ENCODE data around the gene B3GNT2. TPM values are rescaled to one million over a fixed set of nuclear protein-coding genes. Genes with fewer than 3 reads are reported as not detected.
"Not testable (repeated sequence)": the region's sequence is repeated elsewhere in the genome, so short reads cannot be mapped to it uniquely, and the experiment has no call there.

Gene B3GNT2
- polyA plus RNA-seq, 1 experiment, result 9.4 TPM

GRCh38 chr2:62267696-62268095 is 71.8 kb downstream of the B3GNT2 start:
- ChIA-PET CTCF (no interaction called here), POLR2A (no interaction called here)
- no peak overlapping the region for H3K4me3 ChIP-seq (ENCODE audit: low read depth, low read length)
- DNase-seq (ENCODE audit: low read depth), result no peak
- no peaks in the 10 kb centered on the region for H3K36me3 ChIP-seq (ENCODE audit: control insufficient read depth, insufficient read depth, low read length)
- TF ChIP-seq CTCF (IDR thresholded peaks at IDR 0.05; ENCODE audit: insufficient read depth, low read depth, low read length), result no peak
- H3K27me3 ChIP-seq (ENCODE audit: control insufficient read depth, insufficient read depth, low read length), result no peaks in the 10 kb centered on the region

- POLR2A ChIA-PET; H3K36me3 ChIP-seq (ENCODE audit: control insufficient read depth, insufficient read depth, low read length); CTCF ChIA-PET; DNase-seq (ENCODE audit: low read depth); H3K27me3 ChIP-seq (ENCODE audit: control insufficient read depth, insufficient read depth, low read length); H3K4me3 ChIP-seq (ENCODE audit: low read depth, low read length): not testable (repeated sequence)
These were observed 72.8 kb downstream of the B3GNT2 start for GRCh38 chr2:62268681-62269188.

- Histone ChIP-seq H3K36me3 (ENCODE audit: control insufficient read depth, insufficient read depth, low read length) (no peaks in the 10 kb centered on the region), H3K4me3 (ENCODE audit: low read depth, low read length) (no peak overlapping the region), H3K27me3 (ENCODE audit: control insufficient read depth, insufficient read depth, low read length) (no peaks in the 10 kb centered on the region)
- DNase-seq (ENCODE audit: low read depth), result no peak
- CTCF ChIA-PET, result interaction anchor here (1.0 kb wide), 1 partner anchor 1152 kb away, joined by 3 read pairs; no protein-coding TSS in a partner anchor
- TF ChIP-seq CTCF (IDR thresholded peaks at IDR 0.05; ENCODE audit: insufficient read depth, low read depth, low read length), result no peak
- POLR2A ChIA-PET, result no interaction called here
These were observed 74.8 kb downstream of the B3GNT2 start for GRCh38 chr2:62270728-62271127.

Small RNA genes within 50 kb of the gene (small RNA-seq; reads per million reads assigned to genes)
- gene MIR5192 (ENCODE audit: insufficient read length, low read depth, low replicate concordance) (not detected), gene RN7SL51P (ENCODE audit: insufficient read length, low read depth, low replicate concordance) (not detected)

Measured in BJ (cell line).